Embryonic facial prominence (tissue), 1 donor: ENCODE results near the gene RBM46.
"Not testable (repeated sequence)": the region's sequence is repeated elsewhere in the genome, so short reads cannot be mapped to it uniquely, and the experiment has no call there.

ENCODE experiments used
- DNase-seq: peaks from one replicate; pipeline ENCODE4 v3.0.0-alpha.2; 2016; ENCODE audit errors: extremely low spot score

The RBM46 gene

DNA sequence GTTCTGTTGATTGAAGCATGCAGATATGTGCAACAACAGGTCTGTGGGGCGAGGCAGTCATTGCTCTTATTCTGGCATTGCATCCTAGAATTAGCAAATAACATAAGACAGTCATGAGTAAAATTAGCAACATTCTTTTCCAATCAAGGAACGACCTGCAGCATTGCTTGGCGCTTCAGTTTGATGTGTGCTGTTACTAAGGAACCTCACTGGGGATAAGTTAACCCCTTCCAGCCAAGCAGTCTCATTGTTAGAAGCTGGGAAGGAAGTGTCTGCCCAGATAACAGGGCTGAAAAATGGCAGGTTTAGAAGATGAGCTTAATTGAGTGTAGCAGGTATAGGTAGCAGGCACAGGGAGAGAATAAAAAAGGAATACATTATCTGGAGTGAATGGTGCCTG is 55.4 kb downstream of the RBM46 start:
- DNase-seq, result no peak

DNA sequence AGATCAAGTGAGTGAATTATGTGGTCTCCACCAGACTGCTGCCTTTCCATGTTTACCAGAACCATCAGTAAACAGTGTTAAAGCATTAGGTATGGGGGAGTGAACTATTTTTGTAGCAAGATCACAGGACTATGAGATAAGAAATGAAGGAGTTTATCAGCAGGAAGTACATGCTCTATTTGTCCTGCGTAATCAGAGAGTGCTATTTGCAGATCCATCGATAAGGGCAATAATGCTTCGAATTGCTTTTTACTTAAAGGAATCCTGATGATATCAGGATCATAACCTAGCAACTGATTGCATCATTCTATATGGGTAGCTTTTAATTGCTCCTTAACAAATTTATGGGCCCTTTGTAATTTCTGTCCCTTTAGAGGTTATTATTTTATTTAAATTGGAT is 57.1 kb downstream of the RBM46 start:
- no peak for DNase-seq

DNA sequence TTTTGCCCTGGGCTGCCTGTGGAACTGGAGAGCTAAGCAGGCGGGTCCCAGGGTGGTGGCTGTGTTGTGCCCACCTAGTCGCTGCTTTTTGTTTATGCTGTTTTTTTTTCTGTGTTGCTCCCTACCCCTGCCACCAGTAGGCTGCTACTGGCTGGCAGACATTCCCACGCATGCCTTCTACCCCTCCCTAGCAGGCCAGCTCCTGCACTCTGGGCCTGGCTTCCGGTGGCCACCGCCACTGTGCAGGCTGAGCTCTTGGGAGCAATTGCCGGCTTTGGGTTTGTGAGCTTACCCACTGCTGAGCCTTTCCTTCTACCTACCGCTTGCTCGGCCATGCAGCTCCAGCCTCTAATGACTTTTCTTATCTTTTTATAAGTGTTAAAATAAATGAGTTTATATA is 57.6 kb downstream of the RBM46 start:
- no peak for DNase-seq

DNA sequence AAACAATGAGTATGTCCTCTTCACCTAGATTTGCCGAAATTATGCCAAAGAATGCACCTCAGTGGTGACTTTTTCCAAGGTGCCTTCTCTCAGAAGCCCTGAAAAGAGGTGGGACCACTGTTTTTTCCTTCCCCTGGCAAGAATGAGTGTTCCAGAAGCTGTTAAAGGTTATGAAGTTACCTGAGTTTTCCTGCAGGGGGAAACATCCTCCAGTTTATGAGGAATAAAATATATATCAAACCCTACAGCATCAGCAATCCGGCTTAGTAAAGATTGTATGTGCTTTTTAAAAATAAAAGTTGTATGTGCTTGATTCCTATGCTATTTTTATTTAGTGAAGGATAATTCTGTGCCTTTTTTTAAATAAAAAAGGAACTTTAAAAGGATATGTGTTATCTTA is 73.3 kb downstream of the RBM46 start:
- DNase-seq, result no peak

DNA sequence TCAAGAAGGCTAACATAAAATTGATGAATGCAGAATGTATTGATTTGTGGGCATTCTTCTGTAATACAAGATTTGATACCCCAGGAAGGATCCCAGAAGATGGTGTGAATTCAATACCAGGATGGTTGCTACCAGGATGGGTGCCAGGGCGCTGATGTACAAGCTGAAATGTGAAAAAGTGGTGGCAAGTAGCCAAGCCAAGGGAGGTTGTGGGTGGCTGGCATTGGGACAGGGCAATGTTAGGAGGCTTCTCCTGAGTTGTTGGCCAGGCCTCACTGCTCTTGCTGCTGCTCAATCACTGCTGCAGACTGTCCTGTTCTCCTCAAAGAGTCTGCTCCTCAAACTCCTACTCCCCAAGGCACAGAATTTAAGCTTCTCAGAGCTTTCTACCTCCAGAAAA is 77.1 kb downstream of the RBM46 start:
- DNase-seq, result no peak

DNA sequence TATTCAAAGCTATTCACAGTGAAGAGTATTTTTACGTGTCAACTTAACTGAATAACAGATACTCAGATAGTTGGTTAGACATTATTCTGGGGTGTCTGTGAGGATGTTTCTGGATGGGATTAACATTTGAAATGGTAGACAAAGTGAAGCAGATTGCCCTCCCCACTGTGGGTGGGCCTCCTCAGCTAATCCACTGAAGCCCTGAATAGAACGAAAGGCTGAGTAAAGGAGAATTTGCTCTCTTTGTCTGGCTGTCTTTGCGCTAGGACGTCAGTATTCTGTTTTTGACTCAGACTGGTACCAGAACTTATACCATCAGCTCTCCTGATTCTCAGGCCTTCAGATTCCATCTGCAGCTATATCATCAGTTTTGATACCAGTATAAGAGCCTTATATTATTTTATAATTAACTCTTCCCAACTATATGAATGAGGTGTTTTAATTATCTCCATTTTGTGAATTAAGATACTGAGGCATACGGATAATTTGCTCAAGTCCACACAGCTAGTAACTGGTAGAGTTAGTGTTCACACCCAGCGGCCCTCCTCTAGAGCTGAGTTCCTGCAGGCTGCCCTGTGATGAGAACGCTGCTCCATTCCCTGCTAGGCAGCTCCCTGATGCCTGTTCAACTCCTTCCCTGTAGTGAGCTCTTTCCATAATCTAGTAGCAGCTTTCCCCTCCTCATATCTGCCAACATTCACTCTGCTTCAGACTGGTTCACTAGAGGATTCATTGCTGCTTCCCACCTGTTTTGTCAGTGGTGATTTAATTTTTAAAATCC is 87.5 kb downstream of the RBM46 start:
- DNase-seq, result no peak

DNA sequence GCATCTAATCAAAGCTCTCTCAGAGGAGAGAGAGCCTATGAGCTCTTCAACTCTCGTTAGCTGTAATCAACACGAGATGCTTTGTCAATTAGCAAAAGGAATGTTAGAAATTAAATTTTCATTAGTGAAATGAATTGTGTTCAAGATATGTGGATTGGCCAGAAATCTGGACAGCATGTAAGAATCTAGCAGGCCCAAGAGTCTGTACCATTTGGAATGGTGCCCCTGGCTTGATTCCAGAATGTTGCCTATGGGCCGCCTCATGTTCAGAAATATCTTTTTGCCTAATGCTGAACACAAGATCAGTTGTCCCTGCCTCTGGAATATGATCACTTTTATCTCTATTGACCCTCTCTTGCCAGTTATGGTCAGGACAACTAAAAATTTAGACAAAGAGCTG is 88.2 kb downstream of the RBM46 start:
- DNase-seq, result no peak

DNA sequence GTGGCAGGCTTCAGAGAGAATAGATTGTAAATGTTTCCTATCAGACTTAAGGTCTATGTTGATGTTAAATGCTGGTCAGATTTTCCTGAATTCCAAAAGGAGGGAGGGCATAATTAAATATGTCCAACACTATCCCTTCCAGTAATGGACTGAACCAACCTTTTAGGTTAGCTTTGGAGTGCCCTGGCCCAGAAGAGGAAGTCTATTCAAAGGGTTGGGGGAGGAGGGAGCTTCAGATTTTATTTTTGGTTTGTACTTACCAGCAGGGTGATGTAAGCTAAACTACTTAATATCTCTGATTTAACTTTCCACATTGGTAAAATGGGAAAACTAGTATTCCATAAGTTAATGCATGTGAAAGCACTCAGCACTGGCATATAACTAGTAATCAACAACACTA is 91.1 kb downstream of the RBM46 start:
- no peak for DNase-seq

DNA sequence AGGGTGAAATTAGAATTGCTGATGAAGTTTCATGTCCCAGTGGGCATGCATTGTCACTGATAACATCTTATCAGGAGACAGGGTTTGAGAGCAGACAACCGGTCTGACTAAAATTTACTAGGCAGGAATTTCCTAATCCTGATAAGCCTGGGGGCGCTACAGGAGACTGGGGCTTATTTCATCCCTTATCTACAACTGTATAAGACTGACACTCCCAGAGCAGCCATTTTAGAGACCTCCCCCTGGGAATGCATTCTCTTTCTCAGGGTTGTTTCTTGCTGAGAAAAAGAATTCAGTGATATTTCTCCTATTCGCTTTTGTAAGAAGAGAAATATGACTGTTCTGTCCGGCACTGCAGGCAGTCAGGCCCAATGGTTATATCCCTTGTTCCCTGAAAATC is 93.0 kb downstream of the RBM46 start:
- DNase-seq, result not testable (repeated sequence)

DNA sequence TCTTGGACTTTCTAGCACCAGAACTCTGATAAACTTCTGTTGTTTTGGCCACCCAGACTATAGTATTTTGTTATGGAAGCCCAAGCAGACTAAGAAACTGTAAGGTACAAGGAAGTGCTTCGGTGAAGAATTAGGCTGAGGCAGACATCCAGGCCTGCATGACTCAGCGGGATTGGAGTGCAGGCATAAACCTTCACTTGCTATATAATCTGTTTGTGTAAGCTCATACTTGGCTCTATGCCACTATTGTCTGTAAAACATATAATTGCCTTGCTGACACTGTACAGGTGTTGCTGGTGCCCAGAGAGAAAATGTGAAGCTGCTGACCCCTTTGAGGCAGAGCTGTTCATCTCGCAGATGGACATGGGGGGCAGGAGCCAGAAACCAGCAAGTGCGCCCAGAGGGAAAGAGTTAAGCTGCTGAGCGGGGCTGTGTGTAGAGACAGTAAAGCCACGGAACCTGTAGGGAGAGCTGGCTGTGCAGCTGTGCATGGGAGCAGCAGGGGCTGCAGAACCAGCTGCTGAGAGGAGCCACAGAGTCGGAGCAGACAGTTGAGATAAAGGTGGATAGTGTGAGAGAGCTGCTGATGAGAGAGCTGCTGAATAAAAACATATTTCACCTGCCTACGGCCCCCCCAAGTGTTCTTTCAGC is 96.2 kb downstream of the RBM46 start:
- no peak for DNase-seq
